ENCODE data around the gene DCBLD2. TPM values are rescaled to one million over a fixed set of nuclear protein-coding genes. Genes with fewer than 3 reads are reported as not detected.

Gene DCBLD2
- total RNA-seq, 1 experiment from 2014 or later: 48.0 TPM

GRCh38 chr3:98812851-98813374, 88.6 kb downstream of the DCBLD2 start:
- Histone ChIP-seq H4K8ac (replicated peaks; ENCODE audit: insufficient read length, low read depth, low read length) (no peak overlapping the region), H2BK20ac (ENCODE audit: low read depth, low read length, poor library complexity, severe bottlenecking) (no peak overlapping the region), H3K23me2 (ENCODE audit: insufficient read length, low read depth, low read length, poor library complexity, severe bottlenecking) (no peaks in the 10 kb centered on the region), H4K20me1 (ENCODE audit: control insufficient read depth, insufficient read depth, insufficient read length) (no peaks in the 10 kb centered on the region), H2BK5ac (ENCODE audit: insufficient read length, low read length) (no peak overlapping the region), H3K4ac (ENCODE audit: low read depth, low read length) (no peak overlapping the region), H3T11ph (ENCODE audit: low read length) (no peak overlapping the region), H3K27me3 (ENCODE audit: insufficient read depth, low read length) (no peaks in the 10 kb centered on the region), H3K18ac (ENCODE audit: insufficient read length, low read depth, low read length) (no peak overlapping the region), H3K4me1 (ENCODE audit: insufficient read depth, low read length) (no peaks in the 10 kb centered on the region), H4K91ac (ENCODE audit: insufficient read length, low read depth, low read length) (no peak overlapping the region), H3K56ac (ENCODE audit: insufficient read length, low read depth, low read length) (no peak overlapping the region), H3K79me1 (ENCODE audit: insufficient read depth, low read depth, low read length, poor library complexity, severe bottlenecking) (no peaks in the 10 kb centered on the region), H2AFZ (ENCODE audit: low read length) (no peak overlapping the region), H3K27ac (ENCODE audit: insufficient read length, low read depth, low read length) (no peak overlapping the region), H4K5ac (ENCODE audit: insufficient read length, low read depth, low read length) (no peak overlapping the region), H3K79me2 (ENCODE audit: insufficient read depth, low read length) (no peaks in the 10 kb centered on the region), H3K14ac (ENCODE audit: insufficient read depth, low read length) (no peak overlapping the region), H3K23ac (ENCODE audit: insufficient read length, low read depth, low read length) (no peak overlapping the region), H2BK12ac (ENCODE audit: insufficient read length, low read depth, low read length) (no peak overlapping the region), H2BK120ac (ENCODE audit: low read depth, low read length, poor library complexity, severe bottlenecking) (no peak overlapping the region), H3K9me3 (ENCODE audit: control insufficient read depth, low read depth, low read length) (no peaks in the 10 kb centered on the region), H2AK5ac (ENCODE audit: insufficient read length, low read length) (no peak overlapping the region), H2BK15ac (ENCODE audit: low read depth, low read length) (no peak overlapping the region), H3K9ac (ENCODE audit: extremely low read depth, insufficient read length, low read length) (no peak overlapping the region), H3K4me2 (ENCODE audit: insufficient read depth, insufficient read length, low read length) (no peak overlapping the region)
- Mint-ChIP-seq H3K4me1 (peaks cover 5 to 10% of the 10 kb centered on the region in 2 experiments), H3K27me3 (ENCODE audit: low read depth) (no peaks in the 10 kb centered on the region), H3K27ac (no peak overlapping the region), H3K4me3 (no peak overlapping the region), H3K9me3 (no peaks in the 10 kb centered on the region), H3K36me3 (ENCODE audit: insufficient read depth in 1 of 3, low read depth in 3 of 3) (peaks cover 10 to 58% (median 41%) of the 10 kb centered on the region in 3 experiments)
- no CpG with 5 or more reads among the region's 5 CpGs for WGBS (ENCODE audit: extremely low coverage, insufficient read length, low lambda C conversion rate)
- no peak for DNase-seq
- peak; percentile 80 for TF ChIP-seq CTCF (conservative IDR thresholded peaks at IDR 0.05)
